ENCODE data around the gene MILR1.

GRCh38 chr17:64492481-64493109 is 43.7 kb downstream of the MILR1 start:
- TF ChIP-seq CTCF (conservative IDR thresholded peaks at IDR 0.05; ENCODE audit: low read depth, low read length) (peak; percentile 73), EZH2 (IDR thresholded peaks at IDR 0.05; ENCODE audit: low read length, unreplicated experiment) (no peak)
